ENCODE measurements around the gene TRIM25.

Gene TRIM25

DNA sequence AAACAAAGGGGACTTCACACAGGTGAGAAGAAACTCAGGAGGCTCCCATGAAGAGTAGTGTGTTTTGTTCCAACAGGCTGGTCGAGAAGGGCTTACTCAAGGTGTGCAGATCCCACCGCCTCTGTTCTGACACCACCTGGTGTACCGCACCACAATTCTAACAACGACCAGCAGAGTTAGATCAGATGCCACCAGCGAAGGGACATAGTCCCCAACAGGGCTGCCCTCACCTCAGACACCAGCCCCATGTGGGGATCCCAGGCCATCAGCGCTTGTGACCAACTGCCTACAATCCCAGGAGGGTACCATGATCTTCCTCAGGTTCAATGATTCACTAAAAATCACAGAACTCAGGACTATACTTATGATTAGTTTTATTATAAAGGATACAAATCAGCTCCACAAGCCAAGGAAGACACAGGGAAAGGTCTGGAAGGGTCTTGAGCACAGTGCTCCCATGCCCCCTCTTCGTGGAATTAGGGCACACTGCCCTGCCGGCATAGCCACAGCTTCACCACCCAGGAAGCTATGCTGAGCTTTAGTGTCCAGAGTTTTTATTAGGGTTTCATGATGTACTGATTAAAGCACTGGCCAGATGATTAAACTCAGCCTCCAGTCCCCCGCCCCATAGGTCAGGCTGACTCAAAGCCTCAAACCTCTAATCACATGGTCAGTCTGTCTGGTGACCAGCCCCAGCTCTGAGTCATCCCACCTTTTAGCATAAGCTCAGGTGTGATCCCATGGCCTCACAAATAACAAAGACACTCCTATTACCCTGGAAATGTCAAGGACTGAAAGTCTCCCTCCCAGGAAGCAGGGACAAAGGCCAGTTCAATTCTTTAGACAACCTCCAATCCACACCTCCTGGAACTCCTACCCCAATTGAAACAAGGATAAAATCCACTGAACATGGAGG lies 26.0 kb downstream of the TRIM25 start:
- ChIA-PET CTCF (interaction anchor here (1.2 to 4.9 kb wide), 4 partner anchors 16 to 69 kb away, joined by 3 to 20 read pairs (median 8); no protein-coding TSS in a partner anchor), POLR2A (interaction anchor here (0.5 kb wide), 1 partner anchor 8 kb away, joined by 3 read pairs; no protein-coding TSS in a partner anchor)
- TF ChIP-seq, protein P1, sequence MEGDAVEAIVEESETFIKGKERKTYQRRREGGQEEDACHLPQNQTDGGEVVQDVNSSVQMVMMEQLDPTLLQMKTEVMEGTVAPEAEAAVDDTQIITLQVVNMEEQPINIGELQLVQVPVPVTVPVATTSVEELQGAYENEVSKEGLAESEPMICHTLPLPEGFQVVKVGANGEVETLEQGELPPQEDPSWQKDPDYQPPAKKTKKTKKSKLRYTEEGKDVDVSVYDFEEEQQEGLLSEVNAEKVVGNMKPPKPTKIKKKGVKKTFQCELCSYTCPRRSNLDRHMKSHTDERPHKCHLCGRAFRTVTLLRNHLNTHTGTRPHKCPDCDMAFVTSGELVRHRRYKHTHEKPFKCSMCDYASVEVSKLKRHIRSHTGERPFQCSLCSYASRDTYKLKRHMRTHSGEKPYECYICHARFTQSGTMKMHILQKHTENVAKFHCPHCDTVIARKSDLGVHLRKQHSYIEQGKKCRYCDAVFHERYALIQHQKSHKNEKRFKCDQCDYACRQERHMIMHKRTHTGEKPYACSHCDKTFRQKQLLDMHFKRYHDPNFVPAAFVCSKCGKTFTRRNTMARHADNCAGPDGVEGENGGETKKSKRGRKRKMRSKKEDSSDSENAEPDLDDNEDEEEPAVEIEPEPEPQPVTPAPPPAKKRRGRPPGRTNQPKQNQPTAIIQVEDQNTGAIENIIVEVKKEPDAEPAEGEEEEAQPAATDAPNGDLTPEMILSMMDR (IDR thresholded peaks at IDR 0.05; ENCODE audit: control extremely low read depth, extremely low read depth, low read depth, missing control alignments) = no peak
- DNase-seq (ENCODE audit: extremely low spot score) = no peak

DNA sequence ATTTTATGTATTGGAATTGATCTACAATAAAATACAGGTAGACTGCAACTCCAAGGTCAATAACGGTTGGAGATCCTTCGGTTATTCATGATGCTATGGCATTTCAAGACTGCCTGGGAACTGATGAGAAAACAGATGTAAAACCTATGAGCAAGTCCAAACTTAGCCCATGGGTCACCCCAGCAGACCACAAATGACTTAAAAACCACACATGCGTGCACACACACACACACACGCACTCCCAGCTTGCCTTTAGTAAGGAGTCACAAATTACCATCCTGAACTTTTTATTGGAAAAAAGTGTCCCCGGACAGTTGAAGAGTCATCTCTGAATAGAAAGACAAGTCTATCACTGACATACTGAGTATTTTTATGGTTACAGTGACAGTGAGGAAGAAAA lies 26.7 kb downstream of the TRIM25 start:
- no peak for DNase-seq (ENCODE audit: extremely low spot score)
- CTCF ChIA-PET = interaction anchor here (1.5 kb wide), 1 partner anchor 15 kb away, joined by 3 read pairs; no protein-coding TSS in a partner anchor
- TF ChIP-seq, protein P1 (IDR thresholded peaks at IDR 0.05; ENCODE audit: control extremely low read depth, extremely low read depth, low read depth, missing control alignments) = no peak
- POLR2A ChIA-PET = no interaction called here

DNA sequence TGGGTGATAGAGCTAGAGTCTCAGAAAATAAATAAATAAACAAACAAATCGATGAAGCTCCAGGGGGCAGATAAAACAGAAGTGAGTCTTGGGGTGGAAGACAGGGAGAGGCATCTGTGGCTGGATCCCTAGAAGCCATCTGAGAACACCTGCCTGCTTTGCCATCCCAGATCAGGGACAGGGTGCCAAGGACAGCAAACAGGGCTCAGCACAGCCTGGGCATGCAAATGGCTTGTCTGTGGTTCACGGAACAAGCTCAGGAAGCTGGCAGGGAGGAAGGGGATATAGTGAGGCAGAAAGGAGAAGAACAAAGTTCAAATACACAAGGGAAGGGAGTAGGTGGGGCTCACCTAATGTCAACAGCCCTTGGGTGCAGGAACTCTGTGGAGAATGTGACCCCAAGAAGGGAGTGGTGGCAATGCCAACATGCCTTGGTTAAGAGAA lies 27.5 kb downstream of the TRIM25 start:
- TF ChIP-seq, protein P1 (IDR thresholded peaks at IDR 0.05; ENCODE audit: control extremely low read depth, extremely low read depth, low read depth, missing control alignments) = no peak
- DNase-seq (ENCODE audit: extremely low spot score) = no peak
- POLR2A ChIA-PET = interaction anchor here (0.6 to 0.7 kb wide), 2 partner anchors 9 to 10 kb away, joined by 3 read pairs; no protein-coding TSS in a partner anchor

DNA sequence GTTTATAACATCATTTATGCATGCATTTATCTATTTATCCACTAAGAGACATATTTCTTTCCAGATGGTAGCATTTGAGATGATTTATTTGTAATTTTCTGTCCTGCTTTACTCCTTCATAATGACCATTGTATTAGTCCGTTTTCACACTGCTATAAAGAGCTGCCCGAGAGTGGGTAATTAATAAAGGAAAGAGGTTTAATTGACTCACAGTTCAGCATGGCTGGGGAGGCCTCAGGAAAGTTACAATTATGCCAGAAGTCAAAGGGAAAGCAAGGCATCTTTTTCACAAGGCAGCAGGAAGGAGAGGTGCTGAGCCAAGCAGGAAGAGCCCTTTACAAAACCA lies 28.6 kb downstream of the TRIM25 start:
- TF ChIP-seq, protein P1 (IDR thresholded peaks at IDR 0.05; ENCODE audit: control extremely low read depth, extremely low read depth, low read depth, missing control alignments) = no peak
- DNase-seq (ENCODE audit: extremely low spot score) = no peak
- ChIA-PET POLR2A (interaction anchor here (0.8 kb wide), 1 partner anchor 36 kb away, joined by 3 read pairs; no protein-coding TSS in a partner anchor), CTCF (interaction anchor here (0.9 to 1.6 kb wide), 3 partner anchors 9 to 26 kb away, joined by 3 to 4 read pairs (median 3); no protein-coding TSS in a partner anchor)

More for the DNA sequence above, 27.5 kb downstream of the TRIM25 start:
- CTCF ChIA-PET = interaction anchor here (1.5 to 1.6 kb wide), 2 partner anchors 10 to 16 kb away, joined by 3 to 4 read pairs; no protein-coding TSS in a partner anchor

DNA sequence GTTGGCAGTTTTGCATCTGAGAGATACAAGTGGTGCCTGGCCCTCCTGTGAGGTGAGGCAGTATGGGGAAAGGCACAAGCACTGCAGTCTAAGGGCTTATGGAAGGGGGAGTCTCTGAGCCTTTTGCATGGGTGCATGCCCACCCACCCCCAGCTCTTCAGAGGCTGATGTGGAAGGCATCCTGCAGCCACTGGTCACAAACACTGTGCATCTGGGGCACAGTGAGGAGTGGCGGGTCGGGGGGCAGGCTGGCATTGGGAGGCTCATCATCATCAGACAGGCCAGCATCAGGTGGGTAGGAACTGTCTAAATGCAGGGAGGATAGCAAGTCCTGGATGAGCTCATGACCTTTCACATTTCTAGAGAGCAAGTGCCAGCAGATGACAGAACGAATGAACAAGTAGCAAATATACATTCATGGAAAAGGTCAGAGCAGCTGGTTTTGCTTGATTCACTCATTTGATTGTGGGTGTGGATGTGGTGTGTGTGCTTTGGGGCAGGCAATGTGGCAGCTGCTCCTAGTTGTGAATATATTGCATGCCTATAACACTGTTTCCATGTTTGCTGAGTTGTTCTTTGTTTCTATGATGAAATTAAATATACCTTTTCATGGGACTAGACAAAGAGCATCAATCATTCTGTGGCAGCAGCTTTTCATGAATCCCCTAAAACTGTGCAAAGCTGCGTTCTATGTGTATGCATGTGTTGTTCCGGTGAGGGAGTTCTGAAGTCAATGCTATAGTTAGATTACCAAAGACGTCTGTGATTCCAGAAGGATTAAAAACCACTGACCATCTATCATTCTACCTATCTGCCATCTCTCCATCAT lies 29.2 kb downstream of the TRIM25 start:
- no peak for DNase-seq (ENCODE audit: extremely low spot score)
- POLR2A ChIA-PET = interaction anchor here (0.8 to 1.1 kb wide), 2 partner anchors 9 to 35 kb away, joined by 3 read pairs; no protein-coding TSS in a partner anchor
- CTCF ChIA-PET = interaction anchor here (0.9 to 1.7 kb wide), 3 partner anchors 9 to 26 kb away, joined by 3 to 5 read pairs (median 3); no protein-coding TSS in a partner anchor
- TF ChIP-seq, protein P1 (IDR thresholded peaks at IDR 0.05; ENCODE audit: control extremely low read depth, extremely low read depth, low read depth, missing control alignments) = no peak

Measured in GM10248 (cell line).